RPMI8226 (cell line): ENCODE results near the gene MT1X.
"Not testable (repeated sequence)": the region's sequence is repeated elsewhere in the genome, so short reads cannot be mapped to it uniquely, and the experiment has no call there.

Source experiments
- DNase-seq: peaks from one replicate; pipeline ENCODE4 v3.0.0-alpha.2; 2015

Gene MT1X

DNA sequence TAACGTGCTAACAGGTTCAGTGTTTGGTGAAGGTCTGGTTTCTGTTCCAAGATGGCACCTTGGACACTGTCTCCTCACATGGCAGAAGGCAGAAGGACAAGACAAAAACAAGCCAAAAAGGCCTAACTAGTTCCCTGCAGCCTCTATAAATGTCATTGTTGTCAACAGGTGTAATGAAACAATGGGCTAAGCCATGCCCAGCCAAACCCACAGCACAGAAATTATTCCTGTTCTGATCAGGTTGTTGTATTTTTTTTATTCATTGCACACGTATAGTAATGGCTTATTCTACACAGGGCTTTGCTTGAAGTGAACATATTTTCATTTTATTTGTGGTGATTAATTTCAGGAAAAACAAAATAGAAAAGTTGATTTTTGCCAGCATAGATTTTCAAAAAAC is 31.5 kb downstream of the MT1X start:
- no peak for DNase-seq

DNA sequence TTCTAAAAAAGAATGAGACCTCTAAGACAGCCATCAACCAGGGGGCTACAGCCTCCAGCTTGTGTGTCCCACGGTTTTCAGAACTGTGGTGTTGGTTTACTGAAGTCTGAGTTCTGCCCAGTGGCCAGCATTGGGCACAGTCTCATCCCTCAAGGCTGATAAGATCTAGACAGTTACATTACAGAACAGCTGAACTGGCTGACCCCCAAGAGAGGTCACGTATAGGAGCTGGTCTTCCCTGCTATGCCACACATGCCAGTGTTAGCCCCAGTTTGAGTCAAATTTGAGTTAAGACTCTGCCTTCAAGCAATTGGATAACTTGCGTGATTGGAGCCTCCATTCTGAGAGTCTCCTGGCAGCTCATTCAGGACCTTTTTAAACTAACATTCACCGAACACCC is 32.9 kb downstream of the MT1X start:
- DNase-seq: no peak

DNA sequence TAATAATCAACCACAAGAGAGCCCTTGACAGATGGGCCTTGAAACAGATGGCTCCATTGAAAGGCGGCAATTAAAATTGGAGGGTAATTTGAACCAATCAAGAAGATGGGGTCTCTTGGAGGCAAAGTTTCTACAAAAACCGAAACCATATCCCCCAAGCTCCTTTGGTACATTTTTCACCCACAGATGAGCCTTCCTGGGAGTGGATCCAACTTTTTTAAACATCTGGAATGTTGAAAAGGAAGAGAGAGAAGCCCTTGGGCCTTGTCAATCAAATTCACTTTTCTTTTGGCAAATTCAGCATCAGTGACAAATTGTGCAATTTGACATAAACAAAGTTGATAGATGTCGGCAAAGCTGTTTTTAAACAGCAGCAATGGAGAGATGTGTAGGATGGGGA is 34.5 kb downstream of the MT1X start:
- no peak for DNase-seq

DNA sequence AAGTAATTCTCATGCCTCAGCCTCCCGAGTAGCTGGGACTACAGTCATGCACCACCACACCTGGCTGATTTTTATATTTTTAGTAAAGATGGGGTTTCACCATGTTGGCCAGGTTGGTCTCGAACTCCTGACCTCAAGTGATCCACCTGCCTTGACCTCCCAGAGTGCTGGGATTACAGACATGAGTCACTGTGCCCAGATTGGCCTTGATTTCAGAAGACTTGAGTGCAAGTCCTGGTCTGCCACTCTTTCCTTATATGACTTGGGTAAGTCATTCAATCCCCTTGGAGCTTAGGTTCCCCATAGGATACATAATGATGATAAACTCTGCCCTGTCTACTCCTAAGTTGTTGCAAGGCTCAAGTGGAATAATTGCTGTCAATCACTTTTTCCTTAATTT is 35.3 kb downstream of the MT1X start:
- not testable (repeated sequence) for DNase-seq

DNA sequence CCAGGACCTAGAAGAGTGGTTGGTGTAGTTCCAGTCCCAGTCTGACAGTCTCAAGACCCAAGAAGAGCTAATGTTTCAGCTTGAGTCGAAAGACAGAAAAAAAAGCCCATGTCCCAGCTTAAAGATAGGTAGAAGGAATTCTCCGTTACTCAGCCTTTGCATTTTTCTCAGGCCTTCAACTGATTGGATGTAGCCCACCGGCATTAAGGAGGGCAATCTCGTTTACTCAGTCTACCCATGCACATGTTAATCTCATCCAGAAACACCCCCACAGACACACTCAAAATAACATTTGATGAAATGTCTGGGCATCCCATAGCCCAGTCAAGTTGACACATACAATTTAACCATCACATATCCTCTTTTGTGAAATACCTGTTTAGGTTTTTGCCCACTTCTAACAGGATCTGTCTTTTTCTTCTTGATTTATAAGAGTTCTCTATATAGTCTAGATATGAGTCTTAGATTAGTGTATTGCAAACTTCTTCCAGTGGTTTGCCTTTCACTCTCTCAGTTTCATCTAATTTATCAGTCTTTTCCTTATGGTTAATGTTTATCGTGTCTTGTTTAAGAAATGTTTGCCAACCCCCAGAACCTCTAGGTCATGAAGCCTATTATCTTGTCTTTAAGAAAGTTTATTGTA is 40.1 kb downstream of the MT1X start:
- DNase-seq: no peak

DNA sequence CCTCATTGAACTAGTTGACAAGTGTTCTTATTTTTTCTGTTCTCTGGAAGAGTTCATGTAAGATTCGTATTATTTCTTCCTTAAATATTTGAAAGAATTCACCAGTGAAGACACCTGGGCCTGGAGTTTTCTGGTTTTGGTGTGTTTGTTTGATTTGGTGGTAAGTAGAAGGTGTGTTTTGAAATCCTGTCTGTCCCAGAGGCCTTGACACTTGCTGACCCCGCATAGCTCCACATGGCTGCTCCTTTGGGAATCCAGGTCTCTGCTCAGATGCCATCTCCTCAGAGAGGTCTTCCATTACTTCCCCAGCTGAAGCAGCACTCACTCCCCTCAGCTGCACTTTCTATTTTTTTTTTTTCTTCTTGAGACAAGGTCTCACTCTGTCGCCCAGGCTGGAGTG is 41.9 kb downstream of the MT1X start:
- no peak for DNase-seq

DNA sequence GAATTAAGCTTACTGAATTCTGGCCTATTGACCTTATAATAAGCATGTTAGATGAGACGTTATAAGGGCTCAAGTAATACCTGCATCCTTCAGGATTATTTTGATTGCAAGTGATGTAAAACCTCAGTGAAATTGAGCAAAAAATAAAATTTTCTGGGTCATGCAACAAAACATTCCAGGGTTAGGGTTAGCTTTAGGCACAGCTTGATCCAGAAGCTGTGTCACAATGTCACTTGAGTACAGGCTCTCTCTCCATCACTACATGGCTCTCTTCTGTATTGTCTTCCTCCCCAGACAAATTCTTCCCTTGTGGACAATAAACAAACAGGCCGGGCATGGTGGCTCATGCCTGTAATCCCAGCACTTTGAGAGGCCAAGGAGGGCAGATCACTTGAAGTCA is 44.0 kb downstream of the MT1X start:
- DNase-seq: no peak

DNA sequence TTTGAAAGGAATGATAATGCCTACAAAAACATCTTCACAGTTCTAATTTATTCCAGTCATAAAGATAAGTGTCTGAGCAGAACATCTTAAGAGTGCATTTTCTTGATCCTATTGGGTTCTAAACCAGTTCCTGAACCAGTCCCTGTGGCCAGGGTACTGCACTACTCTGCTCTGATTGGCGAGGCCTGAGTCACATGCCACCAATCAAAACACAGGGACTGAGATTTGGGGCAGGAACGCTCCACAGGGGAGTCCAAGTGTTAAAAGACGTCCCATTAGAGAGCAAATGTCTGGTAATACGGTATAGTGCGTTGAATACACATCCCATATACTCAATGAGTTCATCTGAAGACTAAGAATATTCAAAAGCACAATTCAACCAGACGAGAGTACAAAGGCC is 44.7 kb downstream of the MT1X start:
- no peak for DNase-seq

DNA sequence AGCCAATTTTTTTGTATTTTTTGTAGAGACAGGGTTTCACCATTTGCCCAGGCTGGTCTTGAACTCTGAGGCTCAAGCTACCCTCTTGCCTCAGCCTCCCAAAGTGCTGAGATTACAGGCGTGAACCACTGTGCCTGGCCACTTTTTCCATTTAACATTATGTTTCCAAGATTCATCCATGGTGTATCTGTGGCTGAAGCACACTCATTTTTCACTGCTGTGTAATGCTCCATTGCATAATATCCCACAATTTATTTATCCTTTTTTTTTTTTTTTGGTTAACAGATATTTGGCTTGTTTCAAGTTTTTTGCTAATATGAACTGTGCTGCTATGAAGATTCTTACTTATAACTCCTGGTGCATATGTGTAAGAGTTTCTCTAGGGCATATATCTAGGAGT is 45.8 kb downstream of the MT1X start:
- no peak for DNase-seq

DNA sequence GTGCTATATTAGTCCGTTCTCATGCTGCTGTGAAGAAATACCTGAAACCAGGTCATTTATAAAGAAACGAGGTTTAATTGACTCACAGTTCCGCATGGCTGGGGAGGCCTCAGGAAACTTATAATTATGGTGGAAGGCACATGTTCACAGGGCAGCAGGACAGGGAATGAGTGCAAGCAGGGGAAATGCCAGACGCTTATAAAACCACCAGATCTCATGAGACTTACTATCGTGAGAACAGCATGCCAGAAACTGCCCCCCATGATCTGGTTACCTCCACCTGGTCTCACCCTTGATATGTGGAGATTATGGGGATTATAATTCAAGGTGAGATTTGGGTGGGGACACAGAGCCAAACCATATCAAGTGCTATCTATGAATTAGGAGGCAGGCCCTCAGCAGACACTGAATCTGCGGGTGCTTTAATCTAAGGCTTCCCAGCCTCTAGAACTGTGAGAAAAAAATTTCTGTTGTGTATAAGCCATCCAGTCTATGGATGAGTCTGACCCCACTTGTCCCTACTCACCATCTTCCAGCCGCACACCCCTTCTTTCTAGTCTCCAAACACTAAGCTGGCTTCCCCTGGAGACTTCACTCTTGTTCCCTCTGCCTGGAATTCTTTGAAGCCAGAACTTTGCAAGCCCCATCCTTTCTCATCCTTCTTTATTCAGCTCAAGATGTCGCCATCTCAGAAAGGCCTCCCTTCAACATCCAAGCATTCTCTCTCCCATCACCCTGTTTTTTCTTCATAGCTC is 46.9 kb downstream of the MT1X start:
- DNase-seq: peak; percentile 15

DNA sequence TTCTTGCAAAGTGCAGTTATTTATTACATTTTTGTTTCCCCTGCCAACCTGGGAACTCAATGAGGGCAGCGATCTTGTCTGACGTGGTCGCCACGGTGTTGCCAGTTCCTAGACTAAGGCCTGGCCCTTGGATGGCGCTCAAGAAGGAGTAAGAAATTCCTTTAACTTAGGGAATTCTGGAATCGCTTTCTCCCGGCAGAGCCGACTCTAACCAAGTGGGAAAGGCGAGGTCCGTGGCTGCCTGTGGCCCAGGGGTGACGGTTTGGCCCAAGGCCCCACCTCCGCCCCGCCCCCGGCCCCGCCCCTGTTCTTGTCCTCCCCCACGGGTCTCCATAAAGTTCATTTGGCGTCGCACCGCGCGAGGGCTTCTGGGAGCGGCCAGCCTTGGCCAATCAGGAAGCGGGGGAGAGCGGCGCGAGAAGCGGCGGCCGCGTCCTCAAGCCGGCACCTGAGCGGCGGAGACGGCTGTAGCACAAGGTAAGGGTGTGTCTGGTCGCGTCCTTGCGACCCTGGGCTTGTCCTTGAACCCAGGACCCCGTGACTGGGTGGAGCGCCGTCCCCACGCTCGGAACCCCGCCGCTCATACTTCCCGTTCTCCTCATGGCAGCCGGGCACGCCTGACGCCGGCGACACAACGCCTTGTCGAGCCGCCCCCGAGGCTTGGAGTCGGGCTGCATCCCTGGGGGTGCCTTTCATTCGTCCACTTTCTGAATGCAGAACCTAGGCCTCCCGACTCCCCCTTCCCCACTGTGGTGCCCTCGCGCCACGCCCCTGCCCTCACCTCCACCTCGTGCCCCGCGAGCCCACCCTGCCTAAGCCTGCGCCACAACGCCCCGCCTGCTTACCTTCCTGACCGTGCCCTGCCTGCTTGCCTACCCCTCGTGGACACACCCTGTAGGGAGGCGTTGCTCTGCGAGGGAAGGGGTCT is 47.7 kb downstream of the MT1X start, which contains the start of gene NUP93:
TSS of gene NUP93 (plus strand) at position 395 of the 928 bp plus-strand sequence. CDS start 18,119 bp downstream, outside the sequence.
- peak; percentile 98 for DNase-seq

DNA sequence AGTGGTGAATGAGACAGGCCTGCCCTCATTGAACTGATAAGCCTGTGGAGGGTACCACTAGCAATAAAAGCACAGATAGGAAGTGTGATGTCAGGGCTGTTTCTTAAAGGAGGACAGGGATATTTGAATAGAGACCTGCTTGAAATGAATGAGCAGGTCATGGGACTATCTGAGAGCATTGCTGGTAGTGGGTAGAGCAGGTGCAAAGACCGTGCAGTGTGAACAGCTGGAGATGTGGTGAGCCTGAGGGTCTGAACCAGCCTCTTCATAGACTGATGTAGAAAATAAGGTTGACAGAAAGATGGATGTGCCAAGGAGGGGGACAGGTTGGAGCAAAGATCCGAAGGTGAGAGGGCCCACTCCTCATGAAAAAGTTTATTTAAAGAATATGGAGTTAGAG is 50.1 kb downstream of the MT1X start:
- no peak for DNase-seq

DNA sequence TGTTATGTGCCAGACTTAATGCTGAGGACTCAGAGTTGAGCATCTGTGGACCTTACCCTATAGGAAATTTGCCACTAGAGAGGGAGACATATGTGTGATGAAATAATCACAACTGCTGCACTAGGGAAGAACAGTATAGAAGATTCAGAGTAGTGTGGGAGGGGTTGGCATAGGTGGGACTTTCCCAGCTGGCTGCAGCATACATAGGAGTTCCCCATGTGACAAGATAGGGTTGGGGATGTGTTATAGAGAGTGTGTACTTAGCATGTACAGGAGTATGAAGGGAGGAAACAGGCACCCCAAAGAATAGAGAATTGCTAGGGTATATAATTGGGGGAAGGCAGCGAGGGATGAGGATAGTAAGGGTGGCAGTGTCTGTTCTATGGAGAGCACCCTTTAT is 50.6 kb downstream of the MT1X start:
- no peak for DNase-seq
